Endothelial cell of umbilical vein (primary cell): ENCODE results near the gene MRPS35. TPM values are rescaled to one million over a fixed set of nuclear protein-coding genes. Genes with fewer than 3 reads are reported as not detected.

Experiments used
- BruUV-seq: library from RNA; stranded (reverse); fragments of 400-500 nt; replicated peaks from 2 replicates; lab custom pipeline; 2021; lab: Mats Ljungman, UMichigan
- CTCF ChIA-PET: fragments of 300-600, 350-600 bp; sonication (Branson Sonifier 250); formaldehyde crosslinking; loops from one replicate; lab custom pipeline; 2021; ENCODE audit warnings: antibody characterized with exemption, inconsistent platforms; lab: Charles Lee
- POLR2A ChIA-PET: fragments of 300-600, 350-600 bp; sonication (Branson Sonifier 250); formaldehyde crosslinking; loops from one replicate; lab custom pipeline; 2021; ENCODE audit warnings: antibody characterized with exemption, inconsistent platforms; lab: Charles Lee
- DNase-seq: peaks from one replicate; pipeline ENCODE4 v3.0.0-alpha.2; 2011; ENCODE audit warnings: low read depth, low spot score
- FAIRE-seq: peaks from 2 replicates; lab custom pipeline; 2011; peaks lifted over from hg19 to GRCh38; lab: Jason Lieb, UNC
- H2AFZ ChIP-seq: 2 replicates; pipeline ENCODE4 v1.6.0; 2012; ENCODE audit warnings: low read depth, low read length, control low read depth, inconsistent platforms
- H3K27ac ChIP-seq: 2 replicates; pipeline ENCODE4 v1.5.1; 2011; ENCODE audit warnings: low read depth, mild to moderate bottlenecking, control low read depth, low read length, moderate library complexity; ENCODE audit not compliant: insufficient read depth
- H3K27me3 ChIP-seq, 2 experiments: 2 replicates each; pipeline versions ENCODE4 v1.6.0 to v1.6.1; 2011; ENCODE audit warnings: low read length in 2 of 2, mixed read lengths in 1 of 2; ENCODE audit not compliant: control insufficient read depth in 2 of 2, insufficient read depth in 2 of 2
- H3K36me3 ChIP-seq, 2 experiments: 2 replicates in 1 of 2; 3 replicates in 1 of 2; pipeline ENCODE4 v1.5.1; 2011; ENCODE audit warnings: low read length in 2 of 2, mild to moderate bottlenecking in 1 of 2, moderate library complexity in 1 of 2; ENCODE audit not compliant: control insufficient read depth in 2 of 2, insufficient read depth in 2 of 2; ENCODE audit errors: extremely low read depth in 1 of 2
- H3K4me1 ChIP-seq: 3 replicates; pipeline ENCODE4 v1.5.1; 2011; ENCODE audit warnings: mild to moderate bottlenecking, low read length; ENCODE audit not compliant: control insufficient read depth, insufficient read depth; ENCODE audit errors: extremely low read depth
- H3K4me2 ChIP-seq: 2 replicates; pipeline ENCODE4 v1.6.1; 2011; ENCODE audit warnings: low read length, control low read depth, mixed read lengths; ENCODE audit not compliant: insufficient read depth
- H3K4me3 ChIP-seq, 3 experiments: fragments of 200-600 bp in 1 of 3; sonication (generic), shearing (Covaris generic) in 1 of 3; replicated peaks in 1 of 3; 2 replicates each; pipeline ENCODE4 v1.5.1; 2011 to 2016; ENCODE audit warnings: control low read depth in 3 of 3, low read length in 3 of 3, mild to moderate bottlenecking in 2 of 3, inconsistent platforms in 1 of 3, low read depth in 1 of 3, moderate library complexity in 1 of 3; ENCODE audit not compliant: insufficient read depth in 1 of 3
- H3K79me2 ChIP-seq: 2 replicates; pipeline ENCODE4 v1.6.0; 2012; ENCODE audit warnings: low read length, inconsistent platforms; ENCODE audit not compliant: control insufficient read depth, insufficient read depth
- H3K9ac ChIP-seq: replicated peaks from 2 replicates; pipeline ENCODE3; 2011; ENCODE audit warnings: low read length, control low read depth; ENCODE audit not compliant: insufficient read depth; ENCODE audit errors: extremely low read depth
- H3K9me1 ChIP-seq: replicated peaks from 3 replicates; pipeline ENCODE4 v1.6.0; 2011; ENCODE audit warnings: mild to moderate bottlenecking, low read length; ENCODE audit not compliant: control insufficient read depth, insufficient read depth; ENCODE audit errors: extremely low read depth
- H3K9me3 ChIP-seq: replicated peaks from 2 replicates; pipeline ENCODE4 v1.5.1; 2012; ENCODE audit warnings: low read length, inconsistent platforms; ENCODE audit not compliant: control insufficient read depth, insufficient read depth
- H4K20me1 ChIP-seq: replicated peaks from 2 replicates; pipeline ENCODE3; 2011; ENCODE audit warnings: mild to moderate bottlenecking, low read length; ENCODE audit not compliant: control insufficient read depth, insufficient read depth; ENCODE audit errors: extremely low read depth
- EZH2 ChIP-seq: IDR thresholded peaks from 2 replicates; pipeline ENCODE4 v1.6.1; 2012; ENCODE audit warnings: borderline replicate concordance, low read depth, mild to moderate bottlenecking, moderate library complexity, low read length, inconsistent platforms; ENCODE audit not compliant: severe bottlenecking
- FOS ChIP-seq: IDR thresholded peaks from 2 replicates; pipeline ENCODE4 v1.6.1; 2011; ENCODE audit warnings: mild to moderate bottlenecking, low read length, moderate library complexity, borderline replicate concordance; ENCODE audit not compliant: insufficient read depth
- GATA2 ChIP-seq: IDR thresholded peaks from 2 replicates; pipeline ENCODE4 v1.7.0; 2011; ENCODE audit warnings: low read depth, mild to moderate bottlenecking, moderate library complexity, mixed read lengths, low read length; ENCODE audit not compliant: insufficient read length, insufficient read depth
- JUN ChIP-seq: IDR thresholded peaks from 2 replicates; pipeline ENCODE4 v1.6.1; 2011; ENCODE audit warnings: borderline replicate concordance, low read depth; ENCODE audit not compliant: insufficient read length, insufficient read depth
- MAX ChIP-seq: IDR thresholded peaks from 2 replicates; pipeline ENCODE4 v1.6.1; 2011; ENCODE audit not compliant: insufficient read depth, insufficient read length
- MYC ChIP-seq: IDR thresholded peaks from one replicate; pipeline ENCODE4 v1.6.1; 2011; ENCODE audit warnings: mild to moderate bottlenecking, low read depth, low read length
- POLR2A ChIP-seq: IDR thresholded peaks from 2 replicates; pipeline ENCODE4 v1.6.1; 2012; ENCODE audit warnings: low read depth, mild to moderate bottlenecking, control low read depth, low read length
- POLR2AphosphoS5 ChIP-seq: IDR thresholded peaks from 2 replicates; pipeline ENCODE4 v1.6.1; 2012; ENCODE audit warnings: low read depth, mild to moderate bottlenecking, control low read depth, low read length, moderate library complexity; ENCODE audit not compliant: insufficient read depth
- dilution Hi-C: fragments of 300-500 bp; cut with MboI; formaldehyde crosslinking; loops from one replicate; pipeline ENCODE4 v1.15.0; 2019; ENCODE audit warnings: low sequenced_read_pairs; ENCODE audit not compliant: extremely low pct_ligation_motif_present
- intact Hi-C: fragments of 100-400 bp; cut with micrococcal nuclease; formaldehyde crosslinking; loops from one replicate; pipeline ENCODE4 v1.10.0; 2022
- polyA plus RNA-seq, 4 experiments: library from polyadenylated mRNA; depleted of rRNA in 3 of 4; stranded (reverse) in 3 of 4; unstranded in 1 of 4; fragments of >200 nt; gene quantifications; 2 replicates each; pipeline versions ENCODE4 v1.2.1 to v1.2.3, GENCODE V29; 2011 to 2012; ENCODE audit warnings: missing spikeins in 1 of 4
- total RNA-seq: library from RNA; stranded (reverse); gene quantifications from 2 replicates; pipeline ENCODE4 v1.2.3, GENCODE V29; 2021
- TF ChIP-seq, protein P1 (sequence below), 2 donors: IDR thresholded peaks; 1 replicate in 1 of 2; 2 replicates in 1 of 2; pipeline ENCODE4 v1.5.1; 2011; ENCODE audit warnings: low read length in 2 of 2, mild to moderate bottlenecking in 2 of 2, moderate library complexity in 2 of 2, control low read depth in 1 of 2, inconsistent platforms in 1 of 2, low read depth in 1 of 2; ENCODE audit not compliant: insufficient read depth in 1 of 2; ENCODE audit errors: extremely low read depth in 1 of 2

Gene MRPS35
- total and polyA plus RNA-seq, 2 donors (not counting 3 experiments of a cell fraction or from before 2014, with no cell fraction given), result 22.7 to 38.6 TPM

DNA sequence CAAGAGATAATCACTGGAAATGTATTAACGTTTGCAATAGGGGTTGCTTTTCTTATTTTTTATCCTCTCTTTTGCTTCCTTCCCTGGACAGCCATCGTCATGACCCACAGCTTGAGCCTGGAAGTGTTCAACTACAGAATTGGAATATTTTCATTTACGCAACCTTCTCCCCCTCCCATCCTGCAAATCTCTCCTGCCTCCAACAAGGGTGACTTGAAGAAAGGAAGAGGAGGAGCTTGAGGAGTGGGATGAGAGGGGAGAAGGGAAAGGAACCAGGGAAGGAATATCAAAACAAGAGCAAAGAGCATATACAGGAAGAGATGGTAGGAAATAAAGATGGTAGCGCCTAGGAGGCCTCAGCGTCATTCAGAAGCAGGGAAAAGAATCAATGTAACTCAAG, 71.0 kb downstream of the MRPS35 start:
- H3K9me1 ChIP-seq, result no peaks in the 10 kb centered on the region
- H3K4me1 ChIP-seq, result peaks cover 33% of the 10 kb centered on the region
- BruUV-seq, result no TSS peak
- H3K4me3 ChIP-seq, result peak overlapping the region in 1 of 3 experiments; percentile 43
- no peak for DNase-seq
- ChIA-PET POLR2A (no interaction called here), CTCF (interaction anchor here (1.3 kb wide), 1 partner anchor 40 kb away, joined by 4 read pairs; no protein-coding TSS in a partner anchor)
- H3K9ac ChIP-seq, result no peak overlapping the region
- no peak overlapping the region for H2AFZ ChIP-seq
- peak overlapping the region; percentile 45 for H3K27ac ChIP-seq
- H3K27me3 ChIP-seq, result no peaks in the 10 kb centered on the region
- intact Hi-C loops, result loop anchor here (1.0 kb wide), 1 partner anchor 41 kb away; no protein-coding TSS in a partner anchor
- no peaks in the 10 kb centered on the region for H3K36me3 ChIP-seq
- TF ChIP-seq JUN (no peak), FOS (no peak), POLR2AphosphoS5 (no peak), GATA2 (no peak), MYC (no peak), MAX (no peak), POLR2A (no peak), EZH2 (no peak)
- TF ChIP-seq, protein P1, sequence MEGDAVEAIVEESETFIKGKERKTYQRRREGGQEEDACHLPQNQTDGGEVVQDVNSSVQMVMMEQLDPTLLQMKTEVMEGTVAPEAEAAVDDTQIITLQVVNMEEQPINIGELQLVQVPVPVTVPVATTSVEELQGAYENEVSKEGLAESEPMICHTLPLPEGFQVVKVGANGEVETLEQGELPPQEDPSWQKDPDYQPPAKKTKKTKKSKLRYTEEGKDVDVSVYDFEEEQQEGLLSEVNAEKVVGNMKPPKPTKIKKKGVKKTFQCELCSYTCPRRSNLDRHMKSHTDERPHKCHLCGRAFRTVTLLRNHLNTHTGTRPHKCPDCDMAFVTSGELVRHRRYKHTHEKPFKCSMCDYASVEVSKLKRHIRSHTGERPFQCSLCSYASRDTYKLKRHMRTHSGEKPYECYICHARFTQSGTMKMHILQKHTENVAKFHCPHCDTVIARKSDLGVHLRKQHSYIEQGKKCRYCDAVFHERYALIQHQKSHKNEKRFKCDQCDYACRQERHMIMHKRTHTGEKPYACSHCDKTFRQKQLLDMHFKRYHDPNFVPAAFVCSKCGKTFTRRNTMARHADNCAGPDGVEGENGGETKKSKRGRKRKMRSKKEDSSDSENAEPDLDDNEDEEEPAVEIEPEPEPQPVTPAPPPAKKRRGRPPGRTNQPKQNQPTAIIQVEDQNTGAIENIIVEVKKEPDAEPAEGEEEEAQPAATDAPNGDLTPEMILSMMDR (IDR thresholded peaks at IDR 0.05; ENCODE audit: extremely low read depth in 1 of 2, insufficient read depth in 1 of 2, low read depth in 1 of 2, low read length in 2 of 2), result no peak
- no peaks in the 10 kb centered on the region for H3K9me3 ChIP-seq
- dilution Hi-C loops, result no loop called here
- no peaks in the 10 kb centered on the region for H4K20me1 ChIP-seq
- peak overlapping the region; percentile 60 for H3K4me2 ChIP-seq
- no peak for FAIRE-seq
- H3K79me2 ChIP-seq, result peaks cover 46% of the 10 kb centered on the region
